Endodermal cell (in vitro differentiated cells): ENCODE measurements around the gene MADD. TPM values are rescaled to one million over a fixed set of nuclear protein-coding genes. Genes with fewer than 3 reads are reported as not detected.

Source experiments
- DNase-seq: peaks from one replicate; pipeline ENCODE4 v3.0.0-alpha.2; 2017
- H3K27ac ChIP-seq: 2 replicates; pipeline ENCODE4 v1.5.1; 2013; ENCODE audit warnings: mild to moderate bottlenecking, low read depth, low read length, moderate library complexity
- H3K27me3 ChIP-seq: 2 replicates; pipeline ENCODE4 v1.6.1; 2013; ENCODE audit warnings: mild to moderate bottlenecking, low read length, moderate library complexity; ENCODE audit not compliant: insufficient read depth, control insufficient read depth, poor library complexity, severe bottlenecking
- H3K36me3 ChIP-seq: 2 replicates; pipeline ENCODE4 v1.7.0; 2013; ENCODE audit warnings: mild to moderate bottlenecking, low read length, moderate library complexity; ENCODE audit not compliant: control insufficient read depth, insufficient read depth
- H3K4me1 ChIP-seq: one replicate; pipeline ENCODE4 v1.7.0; 2013; ENCODE audit warnings: low read length; ENCODE audit not compliant: control insufficient read depth, insufficient read depth
- H3K4me3 ChIP-seq: 2 replicates; pipeline ENCODE4 v1.5.1; 2013; ENCODE audit warnings: mild to moderate bottlenecking, low read length, moderate library complexity
- H3K9ac ChIP-seq: 2 replicates; pipeline ENCODE4 v1.6.1; 2013; ENCODE audit warnings: mild to moderate bottlenecking, low read length, moderate library complexity; ENCODE audit not compliant: poor library complexity, severe bottlenecking; ENCODE audit errors: extremely low read depth
- H3K9me3 ChIP-seq: 2 replicates; pipeline ENCODE4 v1.6.1; 2013; ENCODE audit warnings: mild to moderate bottlenecking, low read length, moderate library complexity; ENCODE audit not compliant: control insufficient read depth
- H3K27ac Mint-ChIP-seq: 2 replicates; pipeline ENCODE4 v1.8.0; 2020; ENCODE audit warnings: mixed read lengths
- H3K27me3 Mint-ChIP-seq: 2 replicates; pipeline ENCODE4 v1.8.0; 2021; ENCODE audit warnings: mild to moderate bottlenecking, mixed read lengths; ENCODE audit not compliant: insufficient read depth
- H3K36me3 Mint-ChIP-seq: 2 replicates; pipeline ENCODE4 v1.8.0; 2020; ENCODE audit warnings: low read depth, mixed read lengths
- H3K4me1 Mint-ChIP-seq: 2 replicates; pipeline ENCODE4 v1.8.0; 2020; ENCODE audit warnings: mixed read lengths
- H3K4me3 Mint-ChIP-seq: 2 replicates; pipeline ENCODE4 v1.8.0; 2020; ENCODE audit warnings: mild to moderate bottlenecking, moderate library complexity, mixed read lengths
- H3K9me3 Mint-ChIP-seq: 2 replicates; pipeline ENCODE4 v1.8.0; 2020; ENCODE audit warnings: mild to moderate bottlenecking, mixed read lengths
- CTCF ChIP-seq: fragments of 200-600 bp; sonication (generic); conservative IDR thresholded peaks from 2 replicates; pipeline ENCODE4 v1.5.0; 2021; ENCODE audit warnings: antibody characterized with exemption, mild to moderate bottlenecking
- WGBS, 2 experiments: methylation state at CpG; one replicate each; pipeline versions ENCODE4 v1.1.5 to v1.1.7; 2013; ENCODE audit warnings: missing lambda C conversion rate in 2 of 2, mixed read lengths in 1 of 2; ENCODE audit not compliant: insufficient coverage in 1 of 2, insufficient read length in 1 of 2; 5-methylcytosine and 5-hydroxymethylcytosine counted together
- total RNA-seq, 2 donors: library from RNA; stranded (reverse); fragmentation: NEBNext Ultra II Directional in 1 of 2; extraction: Animal tissue kit (Norgen Biotek cat#: 25700) in 1 of 2; gene quantifications; 2 replicates in 1 of 2; 3 replicates in 1 of 2; pipeline ENCODE4 v1.2.1, GENCODE V29; 2021

Gene MADD
- total RNA-seq, 2 donors from 2014 or later = 30.2 to 36.0 TPM

- H3K9me3 Mint-ChIP-seq = no peaks in the 10 kb centered on the region
- H3K4me3 ChIP-seq = no peak overlapping the region
- no peaks in the 10 kb centered on the region for H3K36me3 Mint-ChIP-seq
- no peak overlapping the region for H3K27ac Mint-ChIP-seq
- H3K4me1 ChIP-seq = no peaks in the 10 kb centered on the region
- no peak overlapping the region for H3K9ac ChIP-seq
- no peaks in the 10 kb centered on the region for H3K9me3 ChIP-seq
- no peak overlapping the region for H3K4me3 Mint-ChIP-seq
- H3K27ac ChIP-seq = no peak overlapping the region
- 87 to 95% methylated on average over 2 of the region's 2 CpGs for WGBS, 2 experiments
- no peak for DNase-seq
- no peak for TF ChIP-seq CTCF
- H3K4me1 Mint-ChIP-seq = no peaks in the 10 kb centered on the region
- H3K27me3 ChIP-seq = no peaks in the 10 kb centered on the region
- no peaks in the 10 kb centered on the region for H3K36me3 ChIP-seq
- peaks cover 3% of the 10 kb centered on the region for H3K27me3 Mint-ChIP-seq
Observed at GRCh38 chr11:47379317-47379716, 109.4 kb downstream of the MADD start.

Other genes starting within 250 kb of the MADD start
- gene ARFGAP2, start 93.3 kb upstream of the MADD start, total RNA-seq = 10 to 100 TPM; 84.6 to 86.0 TPM
- 10 to 100 TPM; 48.0 to 66.6 TPM for gene PACSIN3, start 83.7 kb upstream of the MADD start, total RNA-seq
- 10 to 100 TPM; 20.9 to 31.2 TPM for gene DDB2, start 55.2 kb upstream of the MADD start, total RNA-seq
- gene ACP2, start 21.3 kb upstream of the MADD start, total RNA-seq = 10 to 100 TPM; 42.9 to 45.9 TPM
- 10 to 100 TPM; 29.4 to 34.6 TPM for gene NR1H3, start 12.1 kb upstream of the MADD start, total RNA-seq
- gene MYBPC3, start 82.6 kb downstream of the MADD start, total RNA-seq = under 1 TPM in 1 of 2 donors, not detected in 1; 0.07 TPM
- not detected for gene SPI1, start 108.4 kb downstream of the MADD start, total RNA-seq
- 10 to 100 TPM; 34.7 to 40.4 TPM for gene SLC39A13, start 138.5 kb downstream of the MADD start, total RNA-seq
- 100 to 1,000 TPM; 152 to 175 TPM for gene PSMC3, start 156.3 kb downstream of the MADD start, total RNA-seq
- gene RAPSN, start 179.0 kb downstream of the MADD start, total RNA-seq = under 1 TPM; 0.40 to 0.64 TPM